ENCODE measurements around the gene P2RY2.

- TF ChIP-seq CTCF (IDR thresholded peaks at IDR 0.05; ENCODE audit: low read depth, low read length) (no peak), EZH2phosphoT487 (IDR thresholded peaks at IDR 0.05; ENCODE audit: low read depth) (no peak)
These were observed 24.6 kb upstream of the P2RY2 start for GRCh38 chr11:73193251-73194033.
